Islet of Langerhans (tissue), 1 donor: ENCODE data around the gene CDC14A.

Experiments
- FAIRE-seq: peaks from one replicate; lab custom pipeline; 2011; peaks lifted over from hg19 to GRCh38; lab: Jason Lieb, UNC

The CDC14A gene

GRCh38 chr1:100449477-100449876, 97.2 kb downstream of the CDC14A start:
- FAIRE-seq = no peak

DNA sequence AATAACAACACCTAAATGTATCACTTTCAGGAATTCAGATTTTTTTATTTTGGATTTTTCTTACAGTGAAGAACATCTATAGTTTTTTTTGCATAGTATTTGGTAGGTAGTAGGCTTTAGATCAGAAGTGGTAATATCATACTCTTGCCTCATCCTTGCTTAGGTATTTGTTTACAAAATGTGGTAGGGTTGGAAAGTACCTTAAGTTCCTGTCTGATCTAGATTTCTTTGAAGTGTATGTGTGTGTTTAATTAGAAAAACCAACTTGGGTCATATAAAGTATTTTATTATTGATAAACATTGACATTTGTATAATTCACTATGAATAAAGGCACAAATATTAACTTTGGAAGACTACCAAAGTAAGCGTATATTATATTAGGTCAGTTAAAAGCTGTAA, 100.3 kb downstream of the CDC14A start:
- peak; percentile 58 for FAIRE-seq

DNA sequence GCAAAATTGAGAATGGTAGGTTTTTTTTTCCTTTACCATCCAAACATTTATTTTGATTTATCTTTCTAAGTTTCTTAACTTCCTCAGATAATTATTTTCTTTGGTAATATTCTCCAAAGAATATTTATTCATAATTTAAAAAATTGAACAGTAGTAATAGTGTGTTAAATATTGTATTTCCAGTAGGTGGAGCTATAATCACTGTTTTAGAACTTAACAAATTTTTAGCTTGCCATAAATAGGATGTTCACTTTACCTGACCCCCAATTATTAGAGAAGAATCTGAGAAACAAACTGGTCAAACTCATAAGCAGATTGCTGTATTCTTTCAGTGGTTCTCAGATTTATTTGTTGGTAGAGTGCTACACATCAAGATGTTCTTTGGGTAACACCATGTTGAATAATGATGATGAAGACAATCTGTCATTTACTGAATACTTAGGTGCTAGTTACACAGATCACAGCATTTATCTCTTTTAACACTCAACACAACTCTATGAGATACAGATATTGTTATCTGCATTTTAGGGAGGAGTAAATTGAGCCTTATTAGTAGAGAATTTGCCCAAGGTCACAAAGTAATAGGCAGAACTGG, 103.3 kb downstream of the CDC14A start:
- peak; percentile 97 for FAIRE-seq

GRCh38 chr1:100456880-100457279, 104.6 kb downstream of the CDC14A start:
- peak; percentile 58 for FAIRE-seq

- no peak for FAIRE-seq
Observed at GRCh38 chr1:100457683-100458082, 105.4 kb downstream of the CDC14A start.

DNA sequence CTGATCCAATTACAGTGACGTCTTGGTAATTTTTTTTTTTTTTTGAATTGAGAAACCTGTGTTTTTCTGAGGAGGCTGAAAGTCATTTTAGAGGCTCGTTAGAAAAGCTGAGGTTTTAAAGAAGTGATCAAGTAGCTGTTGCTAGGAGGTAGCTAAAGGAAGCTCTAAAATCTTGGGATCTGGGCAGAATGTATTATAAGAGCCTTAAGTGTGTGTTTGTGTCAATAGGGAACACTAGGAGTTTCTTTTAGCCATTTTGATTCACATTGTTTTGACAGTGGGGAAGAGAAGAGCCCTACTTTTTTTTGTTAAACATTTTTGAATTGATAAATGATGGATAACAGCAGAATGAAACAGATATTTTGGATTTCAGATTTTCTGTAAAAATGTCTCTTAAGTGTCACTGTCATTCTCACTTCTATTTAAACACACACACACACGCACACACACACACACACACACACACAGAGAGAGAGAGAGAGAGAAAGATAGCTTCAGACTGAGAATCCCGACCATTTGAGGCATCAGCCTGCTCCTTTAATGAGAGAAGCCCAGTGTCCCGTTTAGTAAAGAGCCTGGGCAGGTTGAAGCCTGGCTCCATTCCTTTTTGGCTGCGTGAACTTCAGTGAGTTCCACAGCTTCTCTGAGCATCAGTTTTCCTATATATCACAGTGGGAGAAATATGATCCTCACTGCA, 106.5 kb downstream of the CDC14A start:
- FAIRE-seq = no peak

GRCh38 chr1:100459358-100460114, 107.2 kb downstream of the CDC14A start:
- FAIRE-seq = peak; percentile 72

GRCh38 chr1:100461222-100461621, 108.9 kb downstream of the CDC14A start:
- FAIRE-seq = no peak

GRCh38 chr1:100462326-100463025, 110.2 kb downstream of the CDC14A start:
- no peak for FAIRE-seq

DNA sequence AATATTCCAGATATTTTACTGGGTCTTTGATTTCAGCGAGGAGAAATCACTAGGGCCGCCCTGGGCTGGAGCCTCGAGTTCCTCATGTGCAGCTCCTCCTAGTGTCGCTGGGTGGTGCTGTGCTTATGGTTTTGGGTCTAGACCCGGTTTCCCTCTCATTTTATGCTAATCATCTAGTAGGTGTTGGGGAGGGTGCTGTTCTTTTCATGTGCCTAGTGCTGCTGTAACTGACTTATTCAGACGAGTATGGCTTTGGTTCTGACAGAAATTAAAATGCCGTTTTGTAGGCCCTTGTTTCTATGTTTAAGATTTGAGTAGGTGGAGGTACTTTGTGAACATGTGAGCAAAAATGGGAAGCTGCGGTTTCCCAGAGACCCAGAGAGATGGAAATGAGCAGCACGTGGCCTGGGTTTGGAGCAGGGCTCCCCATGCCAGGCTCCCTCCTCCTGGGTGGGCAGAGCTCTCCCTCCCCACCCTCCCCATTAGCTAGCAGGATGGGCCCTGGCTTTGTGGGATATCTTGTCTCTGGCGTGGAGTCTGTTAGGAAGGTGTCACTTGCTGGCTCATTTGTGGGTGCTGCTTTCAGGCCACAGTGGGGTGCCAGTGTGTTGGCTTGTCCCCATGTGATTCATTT, 111.6 kb downstream of the CDC14A start:
- no peak for FAIRE-seq

- no peak for FAIRE-seq
Observed at GRCh38 chr1:100469578-100469977, 117.3 kb downstream of the CDC14A start.

- no peak for FAIRE-seq
Observed at GRCh38 chr1:100474834-100475233, 122.5 kb downstream of the CDC14A start.

GRCh38 chr1:100476735-100477290, 124.5 kb downstream of the CDC14A start:
- no peak for FAIRE-seq

GRCh38 chr1:100478816-100479215, 126.5 kb downstream of the CDC14A start:
- FAIRE-seq = no peak

DNA sequence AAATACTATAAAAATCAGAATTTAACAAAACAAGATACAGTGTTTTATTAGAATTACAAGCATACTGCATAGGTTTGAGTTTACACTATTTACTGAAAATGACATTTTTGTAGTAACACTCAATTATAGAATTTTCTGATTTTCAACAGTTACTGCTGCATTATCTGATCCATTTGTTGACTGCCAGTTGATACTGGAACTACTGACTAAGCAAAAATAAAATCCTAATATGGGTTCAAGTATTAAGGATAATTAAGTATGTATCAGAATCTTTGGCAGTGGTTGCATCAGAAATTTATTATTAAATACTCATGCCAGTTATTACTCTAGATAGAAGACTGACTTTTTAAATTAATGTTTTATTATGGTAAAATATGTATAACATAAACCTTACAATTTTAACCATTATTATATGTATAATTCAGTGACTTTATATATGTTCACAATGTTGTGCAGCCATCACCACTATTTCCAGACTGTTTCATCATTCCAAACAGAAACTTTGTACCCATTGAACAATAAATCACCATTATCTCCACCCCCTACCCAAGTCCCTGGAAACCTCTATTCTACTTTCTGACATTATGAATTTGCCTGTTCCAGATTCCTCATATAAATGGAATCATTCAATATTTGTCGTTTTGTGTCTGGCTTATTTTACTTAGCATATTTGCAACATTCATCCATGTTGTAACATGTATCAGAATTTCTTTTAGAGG, 127.5 kb downstream of the CDC14A start:
- FAIRE-seq = no peak

- no peak for FAIRE-seq
Observed at GRCh38 chr1:100481303-100481702, 129.0 kb downstream of the CDC14A start.

GRCh38 chr1:100482167-100482566, 129.9 kb downstream of the CDC14A start:
- no peak for FAIRE-seq

GRCh38 chr1:100482748-100483147, 130.4 kb downstream of the CDC14A start:
- no peak for FAIRE-seq

- no peak for FAIRE-seq
Observed at GRCh38 chr1:100483230-100483629, 130.9 kb downstream of the CDC14A start.

- peak; percentile 61 for FAIRE-seq
Observed at GRCh38 chr1:100485855-100486258, 133.6 kb downstream of the CDC14A start.

DNA sequence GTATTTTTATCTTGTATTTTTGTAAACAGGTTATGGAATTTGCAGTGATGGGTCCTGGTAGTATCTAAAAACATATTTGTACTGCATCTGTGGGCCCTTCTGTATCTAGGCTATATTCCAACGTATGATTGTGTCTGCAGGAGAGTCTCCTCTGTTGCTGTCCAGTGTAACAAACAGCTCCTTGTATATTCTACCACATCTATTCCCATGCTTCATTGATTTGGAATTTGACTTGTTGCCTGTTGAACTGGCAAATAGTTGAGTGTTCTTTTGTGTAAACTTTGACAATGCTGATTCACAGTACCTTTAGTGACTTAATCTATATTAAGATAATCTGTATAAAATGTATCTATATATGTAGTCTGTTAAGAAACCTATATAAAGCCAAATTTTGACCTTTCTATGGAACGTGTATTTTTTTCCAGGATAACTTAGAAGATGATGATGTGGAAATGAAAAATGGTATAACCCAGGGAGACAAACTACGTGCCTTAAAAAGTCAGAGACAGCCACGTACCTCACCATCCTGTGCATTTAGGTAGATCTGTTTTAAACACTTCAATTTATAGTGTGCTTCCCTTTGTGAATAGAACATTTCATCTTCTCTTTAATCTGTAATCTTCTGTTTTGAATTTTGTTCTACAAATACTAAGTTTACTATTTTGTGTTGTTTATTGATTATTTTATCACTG, 142.2 kb downstream of the CDC14A start:
- FAIRE-seq = no peak
